Trophoblast cell (in vitro differentiated cells and primary cell): ENCODE results near the gene PIK3CG.

Experiments
- DNase-seq, 2 donors: peaks; one replicate each; pipeline ENCODE4 v3.0.0-alpha.2; 2016
- H2AFZ ChIP-seq: 2 replicates; pipeline ENCODE4 v1.6.1; 2013; ENCODE audit warnings: low read length, moderate library complexity, mild to moderate bottlenecking; ENCODE audit not compliant: insufficient read depth, poor library complexity
- H2AK5ac ChIP-seq: 2 replicates; pipeline ENCODE4 v1.6.1; 2013; ENCODE audit warnings: mild to moderate bottlenecking, low read length
- H2BK120ac ChIP-seq: 2 replicates; pipeline ENCODE4 v1.6.1; 2013; ENCODE audit warnings: low read length, mild to moderate bottlenecking, moderate library complexity; ENCODE audit not compliant: insufficient read depth, poor library complexity
- H2BK12ac ChIP-seq: 2 replicates; pipeline ENCODE4 v1.6.1; 2013; ENCODE audit warnings: mild to moderate bottlenecking, low read length, moderate library complexity
- H2BK5ac ChIP-seq: 2 replicates; pipeline ENCODE4 v1.6.1; 2013; ENCODE audit warnings: low read length, low read depth, moderate library complexity, mild to moderate bottlenecking; ENCODE audit not compliant: poor library complexity
- H3K14ac ChIP-seq: 2 replicates; pipeline ENCODE4 v1.6.1; 2013; ENCODE audit warnings: mild to moderate bottlenecking, low read length
- H3K18ac ChIP-seq: 2 replicates; pipeline ENCODE4 v1.6.1; 2013; ENCODE audit warnings: mild to moderate bottlenecking, low read length
- H3K23ac ChIP-seq: 2 replicates; pipeline ENCODE4 v1.6.1; 2013; ENCODE audit warnings: low read length
- H3K27ac ChIP-seq: 2 replicates; pipeline ENCODE4 v1.5.1; 2013; ENCODE audit warnings: low read depth, mild to moderate bottlenecking, inconsistent platforms, low read length, moderate library complexity
- H3K27me3 ChIP-seq: 2 replicates; pipeline ENCODE4 v1.6.1; 2013; ENCODE audit warnings: inconsistent platforms, mild to moderate bottlenecking, low read length, moderate library complexity; ENCODE audit not compliant: insufficient read depth
- H3K36me3 ChIP-seq, 2 experiments: 1 replicate in 1 of 2; 2 replicates in 1 of 2; pipeline ENCODE4 v1.6.1; 2013; ENCODE audit warnings: low read length in 2 of 2, mild to moderate bottlenecking in 2 of 2, moderate library complexity in 1 of 2; ENCODE audit not compliant: insufficient read depth in 2 of 2, control insufficient read depth in 1 of 2
- H3K4ac ChIP-seq: 2 replicates; pipeline ENCODE4 v1.6.1; 2013; ENCODE audit warnings: low read depth, mild to moderate bottlenecking, low read length, moderate library complexity
- H3K4me1 ChIP-seq, 2 experiments: 1 replicate in 1 of 2; 2 replicates in 1 of 2; pipeline ENCODE4 v1.6.1; 2013; ENCODE audit warnings: low read length in 2 of 2, mild to moderate bottlenecking in 2 of 2, moderate library complexity in 1 of 2; ENCODE audit not compliant: insufficient read depth in 2 of 2, control insufficient read depth in 1 of 2
- H3K4me2 ChIP-seq: 2 replicates; pipeline ENCODE4 v1.6.1; 2013; ENCODE audit warnings: inconsistent platforms, mild to moderate bottlenecking, low read length, moderate library complexity
- H3K4me3 ChIP-seq: 2 replicates; pipeline ENCODE4 v1.5.1; 2013; ENCODE audit warnings: mild to moderate bottlenecking, low read depth, low read length, inconsistent platforms
- H3K79me1 ChIP-seq: one replicate; pipeline ENCODE4 v1.6.1; 2013; ENCODE audit warnings: low read length
- H3K79me2 ChIP-seq: 2 replicates; pipeline ENCODE4 v1.6.1; 2013; ENCODE audit warnings: low read length, mild to moderate bottlenecking; ENCODE audit not compliant: control insufficient read depth, insufficient read depth, poor library complexity
- H3K9ac ChIP-seq: 2 replicates; pipeline ENCODE4 v1.6.1; 2013; ENCODE audit warnings: mild to moderate bottlenecking, low read length
- H3K9me3 ChIP-seq: 2 replicates; pipeline ENCODE4 v1.6.1; 2013; ENCODE audit warnings: low read depth, mild to moderate bottlenecking, control low read depth, inconsistent platforms, low read length; ENCODE audit not compliant: insufficient read depth
- H4K12ac ChIP-seq: 2 replicates; pipeline ENCODE4 v1.6.1; 2013; ENCODE audit warnings: low read depth, mild to moderate bottlenecking, low read length, moderate library complexity
- H4K8ac ChIP-seq: 2 replicates; pipeline ENCODE4 v1.6.1; 2013; ENCODE audit warnings: low read depth, mild to moderate bottlenecking, low read length, moderate library complexity
- H4K91ac ChIP-seq: one replicate; pipeline ENCODE4 v1.6.1; 2013; ENCODE audit warnings: low read depth, mild to moderate bottlenecking, low read length, moderate library complexity
- WGBS: extraction: QIAGEN DNeasy Blood & Tissue Kit; methylation state at CpG from one replicate; pipeline ENCODE4 v1.1.7; 2013; ENCODE audit warnings: missing lambda C conversion rate; ENCODE audit not compliant: insufficient read length, insufficient coverage; ENCODE audit errors: extremely low coverage; 5-methylcytosine and 5-hydroxymethylcytosine counted together

PIK3CG gene

DNA sequence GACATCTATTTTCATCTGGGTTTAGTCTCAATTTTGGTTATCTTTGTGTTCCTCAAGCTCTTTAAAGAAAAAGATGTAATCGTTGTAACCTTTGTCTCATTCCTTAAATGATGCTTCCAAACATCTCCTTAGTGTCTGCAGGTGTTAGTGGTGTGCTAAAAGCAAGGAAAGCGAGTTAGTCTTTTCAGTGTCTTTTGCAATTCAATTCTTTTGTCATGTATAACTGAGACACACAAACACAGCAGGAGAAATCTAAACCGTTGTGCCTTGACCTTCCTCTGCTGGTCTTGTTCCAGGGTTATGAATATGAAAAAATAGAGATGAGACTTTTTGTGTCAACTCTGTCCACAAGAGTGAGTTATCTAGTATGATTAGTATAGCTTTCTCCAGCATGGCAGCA lies 40.7 kb downstream of the PIK3CG start:
- no peak overlapping the region for H2BK12ac ChIP-seq
- no peak overlapping the region for H3K9ac ChIP-seq
- no peak overlapping the region for H2AK5ac ChIP-seq
- no peak overlapping the region for H3K4me3 ChIP-seq
- no peaks in the 10 kb centered on the region for H3K4me1 ChIP-seq
- H3K23ac ChIP-seq: no peak overlapping the region
- H3K79me1 ChIP-seq: no peaks in the 10 kb centered on the region
- H3K27ac ChIP-seq: no peak overlapping the region
- no peaks in the 10 kb centered on the region for H3K36me3 ChIP-seq
- H2AFZ ChIP-seq: no peak overlapping the region
- DNase-seq: no peak
- no peak overlapping the region for H2BK120ac ChIP-seq
- no peak overlapping the region for H4K12ac ChIP-seq
- H3K4ac ChIP-seq: no peak overlapping the region
- H4K91ac ChIP-seq: no peak overlapping the region
- H2BK5ac ChIP-seq: no peak overlapping the region
- no peak overlapping the region for H3K18ac ChIP-seq
- H4K8ac ChIP-seq: no peak overlapping the region
- H3K79me2 ChIP-seq: no peaks in the 10 kb centered on the region
- H3K4me2 ChIP-seq: no peak overlapping the region
- H3K9me3 ChIP-seq: no peaks in the 10 kb centered on the region
- H3K14ac ChIP-seq: no peak overlapping the region
- WGBS: no CpG with 5 or more reads among the region's 3 CpGs
- H3K27me3 ChIP-seq: no peaks in the 10 kb centered on the region

DNA sequence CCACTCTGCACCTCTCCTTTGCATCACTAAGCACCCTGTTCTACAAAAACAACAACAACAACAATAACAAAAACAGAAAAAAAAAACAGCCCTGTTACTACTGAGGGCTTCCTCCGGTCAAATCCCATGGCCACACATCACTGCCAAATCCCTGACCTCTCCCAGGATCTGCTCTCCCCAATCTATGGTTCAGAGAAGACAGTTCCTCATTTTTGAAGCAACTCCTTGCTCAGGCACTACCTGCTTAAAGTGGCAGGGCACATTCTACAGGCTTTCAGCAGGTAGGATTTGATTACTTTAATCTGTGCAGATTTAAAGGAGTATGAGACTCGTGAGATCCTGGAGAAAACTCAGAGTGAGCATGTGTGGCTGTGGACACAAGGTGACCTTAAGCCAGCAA lies 46.9 kb downstream of the PIK3CG start:
- no peak overlapping the region for H3K27ac ChIP-seq
- no peak overlapping the region for H2AK5ac ChIP-seq
- H2BK5ac ChIP-seq: no peak overlapping the region
- H3K9ac ChIP-seq: no peak overlapping the region
- H3K4me2 ChIP-seq: no peak overlapping the region
- no peak overlapping the region for H4K91ac ChIP-seq
- H3K79me1 ChIP-seq: no peaks in the 10 kb centered on the region
- no peak overlapping the region for H3K18ac ChIP-seq
- no peak overlapping the region for H2AFZ ChIP-seq
- no peaks in the 10 kb centered on the region for H3K27me3 ChIP-seq
- WGBS: no CpG with 5 or more reads among the region's 2 CpGs
- no peaks in the 10 kb centered on the region for H3K4me1 ChIP-seq
- no peak overlapping the region for H2BK12ac ChIP-seq
- H3K23ac ChIP-seq: no peak overlapping the region
- no peak overlapping the region for H3K4me3 ChIP-seq
- no peak overlapping the region for H4K12ac ChIP-seq
- no peak overlapping the region for H4K8ac ChIP-seq
- H2BK120ac ChIP-seq: no peak overlapping the region
- H3K14ac ChIP-seq: no peak overlapping the region
- H3K79me2 ChIP-seq: no peaks in the 10 kb centered on the region
- no peaks in the 10 kb centered on the region for H3K36me3 ChIP-seq
- no peak overlapping the region for H3K4ac ChIP-seq
- DNase-seq: no peak
- no peaks in the 10 kb centered on the region for H3K9me3 ChIP-seq

DNA sequence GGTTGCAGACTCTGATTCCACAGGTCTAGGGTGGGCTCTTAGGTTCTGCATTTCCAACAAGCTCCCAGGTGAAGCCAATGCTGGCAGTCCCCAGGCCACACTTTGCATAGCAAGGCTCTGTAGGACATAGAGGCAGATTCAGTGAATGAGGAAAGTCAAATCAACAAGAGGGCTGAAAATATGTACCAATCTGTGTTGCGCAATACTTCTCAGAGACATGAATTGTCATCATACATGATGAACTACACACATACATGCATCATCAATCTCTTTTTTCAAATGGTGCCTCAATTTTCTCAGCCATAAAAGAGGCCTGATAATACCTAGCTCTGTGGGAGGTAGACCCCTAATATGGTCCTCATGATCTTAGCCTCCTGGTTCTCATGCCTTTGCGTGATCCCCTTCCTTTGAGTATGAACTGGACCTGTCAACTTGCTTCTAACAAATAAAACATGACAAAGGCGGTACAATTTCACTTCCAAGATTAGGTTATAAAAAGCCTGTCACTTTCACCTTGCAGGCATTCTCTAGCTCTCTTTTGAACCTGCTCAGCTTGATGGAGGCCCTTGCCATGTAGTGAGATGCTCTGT lies 49.0 kb downstream of the PIK3CG start:
- no peak overlapping the region for H4K91ac ChIP-seq
- H3K27me3 ChIP-seq: no peaks in the 10 kb centered on the region
- no peak overlapping the region for H3K9ac ChIP-seq
- no peak overlapping the region for H2AFZ ChIP-seq
- H4K8ac ChIP-seq: no peak overlapping the region
- DNase-seq: no peak
- no peak overlapping the region for H3K4me2 ChIP-seq
- H3K36me3 ChIP-seq: no peaks in the 10 kb centered on the region
- no peaks in the 10 kb centered on the region for H3K79me1 ChIP-seq
- H3K4ac ChIP-seq: no peak overlapping the region
- H3K14ac ChIP-seq: no peak overlapping the region
- H4K12ac ChIP-seq: no peak overlapping the region
- H2BK12ac ChIP-seq: no peak overlapping the region
- no peaks in the 10 kb centered on the region for H3K9me3 ChIP-seq
- H3K4me3 ChIP-seq: no peak overlapping the region
- no peak overlapping the region for H2BK5ac ChIP-seq
- WGBS: no CpG with 5 or more reads among the region's 3 CpGs
- H3K79me2 ChIP-seq: no peaks in the 10 kb centered on the region
- H3K23ac ChIP-seq: no peak overlapping the region
- H3K18ac ChIP-seq: no peak overlapping the region
- no peaks in the 10 kb centered on the region for H3K4me1 ChIP-seq
- H3K27ac ChIP-seq: no peak overlapping the region
- H2BK120ac ChIP-seq: no peak overlapping the region
- H2AK5ac ChIP-seq: no peak overlapping the region

DNA sequence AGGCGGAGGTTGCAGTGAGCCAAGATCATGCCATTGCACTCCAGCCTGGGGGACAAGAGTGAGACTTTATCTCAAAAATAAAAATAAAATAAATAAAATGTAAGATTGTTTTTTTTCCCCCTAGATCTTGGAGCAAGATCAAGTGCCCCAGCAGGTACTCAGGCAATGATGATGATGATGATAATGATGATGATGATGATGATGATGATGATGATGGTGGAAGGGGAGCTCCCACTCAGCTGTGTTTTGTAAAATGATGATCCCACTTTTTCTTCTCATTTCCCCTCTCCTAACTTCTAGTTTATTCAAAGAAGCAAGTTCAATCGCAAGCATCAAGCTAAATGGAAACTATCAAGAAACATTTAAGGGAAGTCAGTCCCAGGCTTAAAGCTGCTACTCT lies 50.3 kb downstream of the PIK3CG start:
- no peak overlapping the region for H3K23ac ChIP-seq
- no peak overlapping the region for H3K9ac ChIP-seq
- H3K18ac ChIP-seq: no peak overlapping the region
- no peak overlapping the region for H2BK120ac ChIP-seq
- H4K91ac ChIP-seq: no peak overlapping the region
- no peaks in the 10 kb centered on the region for H3K79me2 ChIP-seq
- no peak for DNase-seq
- H3K14ac ChIP-seq: no peak overlapping the region
- H4K12ac ChIP-seq: no peak overlapping the region
- H2AK5ac ChIP-seq: no peak overlapping the region
- H3K27me3 ChIP-seq: no peaks in the 10 kb centered on the region
- no CpG with 5 or more reads among the region's 2 CpGs for WGBS
- no peaks in the 10 kb centered on the region for H3K4me1 ChIP-seq
- no peak overlapping the region for H2AFZ ChIP-seq
- no peak overlapping the region for H2BK5ac ChIP-seq
- H3K4ac ChIP-seq: no peak overlapping the region
- no peak overlapping the region for H3K27ac ChIP-seq
- H4K8ac ChIP-seq: no peak overlapping the region
- H3K4me3 ChIP-seq: no peak overlapping the region
- H3K4me2 ChIP-seq: no peak overlapping the region
- no peaks in the 10 kb centered on the region for H3K79me1 ChIP-seq
- H2BK12ac ChIP-seq: no peak overlapping the region
- H3K36me3 ChIP-seq: no peaks in the 10 kb centered on the region
- H3K9me3 ChIP-seq: no peaks in the 10 kb centered on the region
